ENCODE measurements around the gene DOCK2.

DOCK2 gene

DNA sequence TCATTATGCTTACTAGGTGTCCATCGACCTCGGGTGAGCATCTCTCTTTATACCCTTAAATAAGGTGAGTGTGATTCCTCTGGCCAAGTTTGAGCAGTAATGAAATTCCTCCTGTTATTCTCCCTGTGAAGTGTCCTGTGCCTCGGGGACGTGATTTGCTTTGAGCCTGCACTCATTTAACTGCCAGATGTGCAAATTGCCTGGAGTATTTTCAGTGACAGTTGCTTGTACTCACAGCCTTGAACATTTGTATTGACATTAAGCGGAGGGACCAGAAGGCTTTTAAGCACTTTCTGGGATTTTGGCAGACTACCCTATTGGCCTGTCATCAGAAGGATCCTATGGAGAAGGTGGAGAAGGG, 126.9 kb downstream of the DOCK2 start:
- no peaks in the 10 kb centered on the region for H3K9me3 ChIP-seq (ENCODE audit: control insufficient read depth, insufficient read depth, low read depth, low read length)
- no peaks in the 10 kb centered on the region for H3K36me3 ChIP-seq (ENCODE audit: control insufficient read depth in 2 of 2, insufficient read depth in 1 of 2, low read length in 2 of 2)
- TF ChIP-seq ZNF670 (tag by site-specific recombination; IDR thresholded peaks at IDR 0.05; ENCODE audit: low read depth) (no peak), ZNF776 (tag by site-specific recombination; IDR thresholded peaks at IDR 0.05; ENCODE audit: borderline replicate concordance) (no peak), ZNF518A (tag by site-specific recombination; conservative IDR thresholded peaks at IDR 0.05; ENCODE audit: low read depth) (no peak), ZNF16 (tag by site-specific recombination; IDR thresholded peaks at IDR 0.05; ENCODE audit: low read depth) (no peak), ZNF26 (tag by site-specific recombination; IDR thresholded peaks at IDR 0.05) (no peak), REPIN1 (tag by site-specific recombination; IDR thresholded peaks at IDR 0.05; ENCODE audit: low read depth) (no peak), ZNF792 (tag by site-specific recombination; IDR thresholded peaks at IDR 0.05) (no peak), ZNF621 (tag by site-specific recombination; IDR thresholded peaks at IDR 0.05) (no peak), ZNF423 (tag by site-specific recombination; IDR thresholded peaks at IDR 0.05) (no peak), BCL11A (tag by site-specific recombination; IDR thresholded peaks at IDR 0.05; ENCODE audit: low read depth) (no peak), ZNF214 (tag by site-specific recombination; IDR thresholded peaks at IDR 0.05; ENCODE audit: borderline replicate concordance) (no peak), ZNF398 (tag by site-specific recombination; IDR thresholded peaks at IDR 0.05) (no peak), ZNF549 (tag by site-specific recombination; IDR thresholded peaks at IDR 0.05) (no peak), ZNF596 (tag by site-specific recombination; IDR thresholded peaks at IDR 0.05) (no peak), ZNF2 (tag by site-specific recombination; IDR thresholded peaks at IDR 0.05) (no peak), ZNF324 (tag by site-specific recombination; IDR thresholded peaks at IDR 0.05) (no peak), SCRT2 (tag by site-specific recombination; IDR thresholded peaks at IDR 0.05) (no peak), HOXC10 (CRISPR knock-in tag; IDR thresholded peaks at IDR 0.05) (no peak)
- TF ChIP-seq, protein P1, sequence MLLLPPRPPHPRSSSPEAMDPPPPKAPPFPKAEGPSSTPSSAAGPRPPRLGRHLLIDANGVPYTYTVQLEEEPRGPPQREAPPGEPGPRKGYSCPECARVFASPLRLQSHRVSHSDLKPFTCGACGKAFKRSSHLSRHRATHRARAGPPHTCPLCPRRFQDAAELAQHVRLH (tag by site-specific recombination; IDR thresholded peaks at IDR 0.05): no peak
- no peak overlapping the region for H3K4me3 ChIP-seq (ENCODE audit: low read depth, low read length)
- CTCF ChIA-PET: no interaction called here
- no peaks in the 10 kb centered on the region for H3K4me1 ChIP-seq (ENCODE audit: control insufficient read depth, insufficient read depth, low read length)
- POLR2A ChIA-PET: no interaction called here
- H3K27ac ChIP-seq (ENCODE audit: extremely low read depth, low read depth, low read length): no peak overlapping the region

Data from HEK293 (cell line).